ENCODE data around the gene VOPP1.

Gene VOPP1

DNA sequence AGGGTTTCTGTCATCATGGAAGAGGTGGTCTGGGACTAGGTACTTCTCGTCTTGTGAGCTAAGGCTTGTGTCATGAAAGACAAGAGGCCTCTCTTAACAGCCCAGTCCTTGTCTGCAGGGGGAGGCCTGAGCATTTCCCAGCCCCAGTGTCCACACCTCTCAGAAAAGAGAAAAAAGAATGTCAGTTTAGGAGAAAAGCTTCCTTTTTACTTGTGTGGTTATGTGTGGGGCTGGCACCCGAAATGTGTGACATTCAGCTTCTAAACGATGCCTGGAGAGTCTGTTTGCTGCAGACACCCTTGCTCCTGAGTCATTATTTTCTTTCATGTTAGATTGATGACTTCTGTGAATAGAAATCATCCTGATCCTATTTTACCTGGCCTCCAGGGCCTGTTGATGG lies 139.8 kb downstream of the VOPP1 start:
- TF ChIP-seq, protein P1, sequence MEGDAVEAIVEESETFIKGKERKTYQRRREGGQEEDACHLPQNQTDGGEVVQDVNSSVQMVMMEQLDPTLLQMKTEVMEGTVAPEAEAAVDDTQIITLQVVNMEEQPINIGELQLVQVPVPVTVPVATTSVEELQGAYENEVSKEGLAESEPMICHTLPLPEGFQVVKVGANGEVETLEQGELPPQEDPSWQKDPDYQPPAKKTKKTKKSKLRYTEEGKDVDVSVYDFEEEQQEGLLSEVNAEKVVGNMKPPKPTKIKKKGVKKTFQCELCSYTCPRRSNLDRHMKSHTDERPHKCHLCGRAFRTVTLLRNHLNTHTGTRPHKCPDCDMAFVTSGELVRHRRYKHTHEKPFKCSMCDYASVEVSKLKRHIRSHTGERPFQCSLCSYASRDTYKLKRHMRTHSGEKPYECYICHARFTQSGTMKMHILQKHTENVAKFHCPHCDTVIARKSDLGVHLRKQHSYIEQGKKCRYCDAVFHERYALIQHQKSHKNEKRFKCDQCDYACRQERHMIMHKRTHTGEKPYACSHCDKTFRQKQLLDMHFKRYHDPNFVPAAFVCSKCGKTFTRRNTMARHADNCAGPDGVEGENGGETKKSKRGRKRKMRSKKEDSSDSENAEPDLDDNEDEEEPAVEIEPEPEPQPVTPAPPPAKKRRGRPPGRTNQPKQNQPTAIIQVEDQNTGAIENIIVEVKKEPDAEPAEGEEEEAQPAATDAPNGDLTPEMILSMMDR (conservative IDR thresholded peaks at IDR 0.05; ENCODE audit: low read depth), result no peak
- CTCF ChIA-PET, result interaction anchor here (0.6 kb wide), 2 partner anchors 152 to 699 kb away, joined by 4 to 5 read pairs; no protein-coding TSS in a partner anchor
- no peak for DNase-seq (ENCODE audit: low spot score)
- no peak overlapping the region for H3K27ac ChIP-seq
- POLR2A ChIA-PET (ENCODE audit: low non-redundant PET), result no interaction called here

DNA sequence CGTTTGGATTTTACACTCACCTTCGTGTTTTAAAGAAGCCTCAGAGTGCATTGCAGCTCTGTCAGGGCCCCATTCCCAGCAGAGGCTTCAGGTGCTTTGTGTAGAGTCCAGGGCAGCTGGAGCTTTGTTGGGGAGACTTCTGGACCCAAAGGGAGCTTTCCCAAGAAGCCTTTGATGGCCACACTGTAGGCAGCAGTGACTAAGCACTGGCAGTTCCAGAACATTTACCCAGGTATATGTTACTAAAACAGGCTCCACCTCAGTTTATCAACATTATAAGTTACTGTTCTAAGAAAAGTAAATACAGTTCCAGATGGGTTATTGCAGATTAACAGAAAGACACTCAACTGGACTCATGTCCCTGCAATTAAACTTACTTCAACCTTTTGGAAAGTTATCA lies 140.4 kb downstream of the VOPP1 start:
- CTCF ChIA-PET, result interaction anchor here (0.6 to 0.8 kb wide), 3 partner anchors 136 to 699 kb away, joined by 3 to 5 read pairs (median 4); no protein-coding TSS in a partner anchor
- TF ChIP-seq, protein P1 (conservative IDR thresholded peaks at IDR 0.05; ENCODE audit: low read depth), result no peak
- no peak overlapping the region for H3K27ac ChIP-seq
- POLR2A ChIA-PET (ENCODE audit: low non-redundant PET), result no interaction called here
- DNase-seq (ENCODE audit: low spot score), result no peak

DNA sequence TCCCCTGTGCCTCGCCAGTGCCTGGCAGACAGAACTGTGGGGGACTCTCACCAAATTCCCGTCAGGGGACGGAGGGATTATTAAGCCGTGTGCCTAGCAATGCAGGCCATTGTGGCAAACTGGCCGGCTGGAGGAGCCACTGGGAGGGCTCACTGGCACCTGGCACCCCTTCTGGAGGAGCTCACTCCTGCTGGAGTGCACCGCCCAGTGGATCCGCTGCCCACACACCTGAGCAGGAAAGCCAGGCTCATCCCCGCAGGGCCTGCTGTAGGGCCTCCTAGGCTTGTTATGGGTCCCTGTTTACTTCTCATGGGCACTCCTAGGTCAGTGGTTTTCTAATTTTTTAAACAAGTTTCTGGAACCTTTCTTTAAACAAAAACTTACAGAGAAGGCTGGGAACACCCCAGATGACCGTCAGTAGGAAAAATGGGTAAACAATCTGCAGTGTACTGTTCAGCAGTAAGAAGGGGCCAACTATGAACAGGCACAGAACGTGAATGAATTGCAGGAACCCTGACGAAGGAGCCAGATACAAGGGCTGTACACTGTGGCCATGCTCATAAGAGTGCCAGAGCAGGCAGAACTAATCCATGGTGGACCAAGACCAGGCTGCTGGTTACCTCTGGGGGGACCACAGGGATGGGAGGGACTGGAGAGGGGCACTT lies 142.3 kb downstream of the VOPP1 start:
- ChIA-PET CTCF (no interaction called here), POLR2A (ENCODE audit: low non-redundant PET) (no interaction called here)
- no peak for DNase-seq (ENCODE audit: low spot score)
- no peak overlapping the region for H3K27ac ChIP-seq
- TF ChIP-seq, protein P1 (conservative IDR thresholded peaks at IDR 0.05; ENCODE audit: low read depth), result no peak

DNA sequence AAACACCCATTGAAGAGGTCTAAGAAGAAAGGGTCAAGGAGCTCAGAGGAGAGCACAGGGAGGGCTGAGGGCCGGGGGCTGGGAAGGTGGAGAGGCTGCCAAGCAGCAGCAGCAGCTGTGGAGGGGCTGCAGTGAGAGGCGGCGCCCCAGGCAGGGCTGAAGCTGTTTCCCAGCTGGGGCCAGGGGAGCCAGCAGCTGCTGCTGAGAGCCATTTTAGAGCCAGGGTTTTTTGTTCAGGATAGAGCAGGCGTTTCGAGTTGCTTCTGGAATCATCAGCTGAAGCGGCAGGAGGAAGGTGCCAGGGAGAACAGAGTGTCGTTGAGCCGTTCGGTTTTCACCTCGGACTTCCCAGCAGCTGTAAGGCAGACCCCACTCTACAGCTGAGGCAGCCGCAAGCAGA lies 144.5 kb downstream of the VOPP1 start:
- no peak overlapping the region for H3K27ac ChIP-seq
- TF ChIP-seq, protein P1 (conservative IDR thresholded peaks at IDR 0.05; ENCODE audit: low read depth), result no peak
- no peak for DNase-seq (ENCODE audit: low spot score)
- ChIA-PET POLR2A (ENCODE audit: low non-redundant PET) (no interaction called here), CTCF (interaction anchor here (0.6 to 0.8 kb wide), 3 partner anchors 12 to 518 kb away, joined by 3 to 5 read pairs (median 4); no protein-coding TSS in a partner anchor)

DNA sequence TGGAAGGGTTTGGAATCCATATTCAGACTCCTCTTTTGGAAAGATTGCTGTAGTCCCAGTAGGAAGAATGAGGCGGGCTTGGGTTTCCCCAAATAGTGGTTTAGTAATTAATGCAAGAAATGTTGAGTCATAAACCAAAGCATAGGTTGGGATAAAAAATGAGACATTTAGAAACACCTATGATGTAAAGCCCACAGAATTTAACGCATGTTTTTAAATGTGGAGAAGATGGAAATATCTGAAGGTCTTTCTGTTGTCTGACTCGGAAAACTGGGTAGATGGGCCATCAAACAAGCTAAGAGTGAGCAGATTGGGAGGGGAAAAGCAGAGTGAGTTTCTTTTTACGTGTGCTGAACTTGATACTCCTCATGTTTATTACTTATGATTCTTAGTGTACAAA lies 145.0 kb downstream of the VOPP1 start:
- no peak overlapping the region for H3K27ac ChIP-seq
- ChIA-PET CTCF (interaction anchor here (0.6 to 0.8 kb wide), 3 partner anchors 12 to 519 kb away, joined by 3 to 5 read pairs (median 4); no protein-coding TSS in a partner anchor), POLR2A (ENCODE audit: low non-redundant PET) (no interaction called here)
- DNase-seq (ENCODE audit: low spot score), result no peak
- TF ChIP-seq, protein P1 (conservative IDR thresholded peaks at IDR 0.05; ENCODE audit: low read depth), result no peak

DNA sequence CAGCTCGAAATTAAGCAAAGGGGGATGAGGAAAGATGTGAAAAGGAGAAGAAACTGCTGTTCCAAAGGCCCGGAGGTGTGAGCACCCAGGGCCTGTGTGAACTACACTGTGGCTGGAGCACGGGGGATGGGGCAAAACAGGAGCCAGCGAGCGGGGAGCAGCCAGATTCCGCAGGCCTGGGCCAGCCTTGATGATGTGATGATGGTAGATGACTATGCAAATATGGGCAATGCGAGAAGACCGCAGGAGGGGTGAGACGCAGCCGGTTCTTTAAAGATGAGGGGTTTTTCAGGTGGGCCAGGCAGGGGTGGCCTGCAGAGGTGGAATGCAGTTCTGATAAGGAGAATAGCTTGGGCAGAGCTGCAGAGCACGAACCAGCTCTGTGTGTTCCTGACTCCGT lies 145.6 kb downstream of the VOPP1 start:
- TF ChIP-seq, protein P1 (conservative IDR thresholded peaks at IDR 0.05; ENCODE audit: low read depth), result no peak
- ChIA-PET CTCF (no interaction called here), POLR2A (ENCODE audit: low non-redundant PET) (no interaction called here)
- H3K27ac ChIP-seq, result no peak overlapping the region
- DNase-seq (ENCODE audit: low spot score), result no peak
